Esophagus muscularis mucosa (tissue), 3 donors: ENCODE data around the gene OR51I1.

ENCODE experiments used
- POLR2AphosphoS5 ChIP-seq, 2 donors: sonication (generic); formaldehyde crosslinking; IDR thresholded peaks; one replicate each; pipeline ENCODE4 v1.6.1; 2017; ENCODE audit warnings: antibody characterized with exemption in 2 of 2
- TF ChIP-seq, protein P1 (sequence below), 3 experiments: fragments of 200-600 bp in 2 of 3; fragments of 450-650 bp in 1 of 3; sonication (generic) in 2 of 3; IDR thresholded peaks; one replicate each; pipeline ENCODE4 v1.5.1; 2017 to 2019; ENCODE audit warnings: antibody characterized with exemption in 3 of 3, mild to moderate bottlenecking in 2 of 3, moderate library complexity in 1 of 3

DNA sequence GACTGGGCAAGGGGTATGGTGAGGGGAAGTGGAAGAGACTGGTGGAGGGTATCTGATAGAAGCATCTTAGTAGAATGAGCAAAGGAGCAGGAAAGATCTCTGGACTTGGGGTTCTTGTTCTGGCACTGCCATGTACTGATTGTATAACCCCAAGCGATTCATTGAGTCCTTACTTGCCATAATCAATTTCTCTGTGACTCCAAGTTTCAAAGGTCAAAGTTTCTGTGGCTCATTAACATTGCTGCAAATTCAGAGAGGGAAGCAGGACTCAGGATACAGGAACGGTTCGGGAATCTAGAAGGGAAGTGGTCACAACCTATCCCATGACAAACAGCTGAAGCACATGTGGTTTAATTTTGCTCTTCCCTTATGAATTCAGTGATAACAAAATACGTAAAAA is 8.1 kb upstream of the OR51I1 start:
- TF ChIP-seq, protein P1, sequence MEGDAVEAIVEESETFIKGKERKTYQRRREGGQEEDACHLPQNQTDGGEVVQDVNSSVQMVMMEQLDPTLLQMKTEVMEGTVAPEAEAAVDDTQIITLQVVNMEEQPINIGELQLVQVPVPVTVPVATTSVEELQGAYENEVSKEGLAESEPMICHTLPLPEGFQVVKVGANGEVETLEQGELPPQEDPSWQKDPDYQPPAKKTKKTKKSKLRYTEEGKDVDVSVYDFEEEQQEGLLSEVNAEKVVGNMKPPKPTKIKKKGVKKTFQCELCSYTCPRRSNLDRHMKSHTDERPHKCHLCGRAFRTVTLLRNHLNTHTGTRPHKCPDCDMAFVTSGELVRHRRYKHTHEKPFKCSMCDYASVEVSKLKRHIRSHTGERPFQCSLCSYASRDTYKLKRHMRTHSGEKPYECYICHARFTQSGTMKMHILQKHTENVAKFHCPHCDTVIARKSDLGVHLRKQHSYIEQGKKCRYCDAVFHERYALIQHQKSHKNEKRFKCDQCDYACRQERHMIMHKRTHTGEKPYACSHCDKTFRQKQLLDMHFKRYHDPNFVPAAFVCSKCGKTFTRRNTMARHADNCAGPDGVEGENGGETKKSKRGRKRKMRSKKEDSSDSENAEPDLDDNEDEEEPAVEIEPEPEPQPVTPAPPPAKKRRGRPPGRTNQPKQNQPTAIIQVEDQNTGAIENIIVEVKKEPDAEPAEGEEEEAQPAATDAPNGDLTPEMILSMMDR (IDR thresholded peaks at IDR 0.05), result no peak
- no peak for TF ChIP-seq POLR2AphosphoS5 (IDR thresholded peaks at IDR 0.05)
